ENCODE results near the gene TDP1.

TDP1 gene

GRCh38 chr14:89947344-89947743, 8.4 kb upstream of the TDP1 start:
- no peak for DNase-seq

- DNase-seq = no peak
Observed at GRCh38 chr14:89952576-89952975, 3.2 kb upstream of the TDP1 start.

GRCh38 chr14:89953602-89954001, 2.1 kb upstream of the TDP1 start:
- DNase-seq = no peak

- peak; percentile 99 for DNase-seq
Observed at GRCh38 chr14:89954070-89955021, 1.4 kb upstream of the TDP1 start, which contains the start of gene EFCAB11. TSS of gene EFCAB11 (minus strand) at chr14:89954730. CDS start at chr14:89954660, 70 bp downstream.

GRCh38 chr14:89955022-89955744, 544 bp upstream of the TDP1 start:
- DNase-seq = no peak

- DNase-seq = no peak
Observed at GRCh38 chr14:89956661-89957009, 908 bp downstream of the TDP1 start.

GRCh38 chr14:89957376-89957775, 1.6 kb downstream of the TDP1 start:
- DNase-seq = no peak

GRCh38 chr14:89957791-89958190, 2.1 kb downstream of the TDP1 start:
- no peak for DNase-seq

GRCh38 chr14:89958966-89959365, 3.2 kb downstream of the TDP1 start:
- peak; percentile 10 for DNase-seq

- DNase-seq = no peak
Observed at GRCh38 chr14:89959853-89960445, 4.2 kb downstream of the TDP1 start.

- DNase-seq = no peak
Observed at GRCh38 chr14:89960914-89961313, 5.2 kb downstream of the TDP1 start.

GRCh38 chr14:89963288-89963978, 7.7 kb downstream of the TDP1 start:
- DNase-seq = no peak

GRCh38 chr14:89965839-89966238, 10.1 kb downstream of the TDP1 start:
- no peak for DNase-seq

GRCh38 chr14:89973234-89973823, 17.6 kb downstream of the TDP1 start:
- peak; percentile 85 for DNase-seq

GRCh38 chr14:89977668-89978067, 21.9 kb downstream of the TDP1 start:
- peak; percentile 78 for DNase-seq

- no peak for DNase-seq
Observed at GRCh38 chr14:89978656-89979055, 22.9 kb downstream of the TDP1 start.

GRCh38 chr14:89983375-89983774, 27.6 kb downstream of the TDP1 start:
- DNase-seq = no peak

- DNase-seq = no peak
Observed at GRCh38 chr14:89986462-89987160, 30.9 kb downstream of the TDP1 start.

- DNase-seq = no peak
Observed at GRCh38 chr14:89987161-89987475, 31.4 kb downstream of the TDP1 start.

GRCh38 chr14:89988787-89989186, 33.1 kb downstream of the TDP1 start:
- no peak for DNase-seq

- DNase-seq = no peak
Observed at GRCh38 chr14:89990218-89990617, 34.5 kb downstream of the TDP1 start.

Data from midbrain (tissue), 1 donor.